K562 (cell line): ENCODE results near the gene TBC1D9. TPM values are rescaled to one million over a fixed set of nuclear protein-coding genes. Genes with fewer than 3 reads are reported as not detected.

Experiments used
- ATAC-seq: fragments of 200-7000 bp; cut with Tn5 transposase; 3 replicates; pipeline ENCODE4 v1.9.1; 2020; ENCODE audit warnings: moderate library complexity
- BruUV-seq: library from RNA; stranded (reverse); fragments of 400-500 nt; replicated peaks from 2 replicates; lab custom pipeline; 2021; lab: Mats Ljungman, UMichigan
- CTCF ChIA-PET: fragments of 300-600 bp; formaldehyde crosslinking; extraction: SDS; loops from one replicate; lab custom pipeline; 2021; ENCODE audit warnings: low intra/inter-chr PET ratio; lab: Yijun Ruan, JAX
- POLR2A ChIA-PET: fragments of 300-600, 350-650 bp; sonication (Branson Sonifier 250); formaldehyde crosslinking; extraction: SDS; loops from one replicate; lab custom pipeline; 2021; ENCODE audit warnings: antibody characterized with exemption, inconsistent platforms; lab: Yijun Ruan, JAX
- DNase-seq, 4 experiments: peaks; one replicate each; pipeline versions ENCODE4 v3.0.0 to v3.0.0-alpha.2; 2011 to 2018; ENCODE audit warnings: low spot score in 3 of 4, mixed read lengths in 3 of 4; ENCODE audit errors: extremely low read depth in 1 of 4
- FAIRE-seq: peaks from 2 replicates; lab custom pipeline; 2011; peaks lifted over from hg19 to GRCh38; lab: Jason Lieb, UNC
- H2AFZ ChIP-seq: 2 replicates; pipeline ENCODE4 v1.6.0; 2011; ENCODE audit warnings: low read depth, low read length, control low read depth, inconsistent platforms
- H3K27ac ChIP-seq: fragments of 200-600 bp; 3 replicates; pipeline ENCODE4 v1.8.0; 2011; ENCODE audit warnings: low read depth, mild to moderate bottlenecking, control low read depth, inconsistent platforms, low read length, moderate library complexity, mixed read lengths; ENCODE audit errors: extremely low read depth
- H3K27me3 ChIP-seq, 2 experiments: fragments of 300-600 bp in 1 of 2; 2 replicates in 1 of 2; 3 replicates in 1 of 2; pipeline versions ENCODE4 v1.6.0 to v1.8.0; 2011; ENCODE audit warnings: inconsistent platforms in 2 of 2, low read length in 2 of 2, mild to moderate bottlenecking in 1 of 2, mixed read lengths in 1 of 2, moderate library complexity in 1 of 2; ENCODE audit not compliant: control insufficient read depth in 2 of 2, insufficient read depth in 2 of 2
- H3K36me3 ChIP-seq: fragments of 300-600 bp; 3 replicates; pipeline ENCODE4 v1.8.0; 2011; ENCODE audit warnings: mild to moderate bottlenecking, low read length, inconsistent platforms; ENCODE audit not compliant: control insufficient read depth, insufficient read depth
- H3K4me1 ChIP-seq, 2 experiments: fragments of 200-600 bp in 1 of 2; replicated peaks in 1 of 2; 2 replicates in 1 of 2; 3 replicates in 1 of 2; pipeline versions ENCODE4 v1.5.1 to v1.8.0; 2011; ENCODE audit warnings: inconsistent platforms in 2 of 2, low read length in 2 of 2, mild to moderate bottlenecking in 1 of 2, mixed read lengths in 1 of 2, moderate library complexity in 1 of 2; ENCODE audit not compliant: control insufficient read depth in 2 of 2, insufficient read depth in 2 of 2
- H3K4me2 ChIP-seq: 2 replicates; pipeline ENCODE4 v1.6.1; 2011; ENCODE audit warnings: low read length, control low read depth, inconsistent platforms, mixed read lengths; ENCODE audit not compliant: insufficient read depth
- H3K4me3 ChIP-seq: fragments of 200-600 bp; sonication (generic), shearing (Covaris generic); 2 replicates; pipeline ENCODE4 v1.5.1; 2016; ENCODE audit warnings: control low read depth, inconsistent platforms
- H3K79me2 ChIP-seq: fragments of 200-600 bp; 3 replicates; pipeline ENCODE4 v1.8.0; 2011; ENCODE audit warnings: low read length, inconsistent platforms; ENCODE audit not compliant: control insufficient read depth, insufficient read depth
- H3K9ac ChIP-seq, 2 experiments: 2 replicates each; pipeline versions ENCODE4 v1.6.0 to v1.6.1; 2011; ENCODE audit warnings: low read depth in 2 of 2, low read length in 2 of 2, control low read depth in 1 of 2, inconsistent platforms in 1 of 2, mild to moderate bottlenecking in 1 of 2, mixed read lengths in 1 of 2; ENCODE audit not compliant: insufficient read depth in 1 of 2
- H3K9me1 ChIP-seq: one replicate; pipeline ENCODE4 v1.6.0; 2011; ENCODE audit warnings: inconsistent platforms, mild to moderate bottlenecking, low read length, moderate library complexity; ENCODE audit not compliant: control insufficient read depth, insufficient read depth
- H3K9me3 ChIP-seq: replicated peaks from 2 replicates; pipeline ENCODE4 v1.5.1; 2011; ENCODE audit warnings: low read depth, low read length, inconsistent platforms; ENCODE audit not compliant: control insufficient read depth, insufficient read depth
- H4K20me1 ChIP-seq: replicated peaks from 2 replicates; pipeline ENCODE4 v1.6.1; 2011; ENCODE audit warnings: low read length, inconsistent platforms, mixed read lengths; ENCODE audit not compliant: control insufficient read depth, insufficient read depth
- BACH1 ChIP-seq: fragments of 200-800 bp; sonication (Bioruptor generic); IDR thresholded peaks from 2 replicates; pipeline ENCODE4 v1.6.1; 2016; ENCODE audit warnings: missing genetic modification characterization, missing compliant biosample characterization
- CAMTA2 ChIP-seq: fragments of 250-450 bp; sonication (Bioruptor Pico); conservative IDR thresholded peaks from 2 replicates; pipeline ENCODE4 v1.5.1; 2022
- GABPB1 ChIP-seq: sonication (generic); formaldehyde crosslinking; IDR thresholded peaks from 2 replicates; pipeline ENCODE4 v1.8.0; 2022; ENCODE audit warnings: mild to moderate bottlenecking, missing genetic modification reagents
- MYC ChIP-seq, 2 experiments: fragments of 250-450 bp in 1 of 2; sonication (Bioruptor Pico) in 1 of 2; IDR thresholded peaks; 2 replicates each; pipeline versions ENCODE4 v1.5.1 to v1.6.1; 2012 to 2021; ENCODE audit warnings: low read depth in 2 of 2, borderline replicate concordance in 1 of 2, improper control_type of control experiment in 1 of 2, low read length in 1 of 2, mild to moderate bottlenecking in 1 of 2, moderate library complexity in 1 of 2
- NBN ChIP-seq: fragments of 450-650 bp; IDR thresholded peaks from 2 replicates; pipeline ENCODE4 v1.6.1; 2016; ENCODE audit warnings: low read depth, mild to moderate bottlenecking
- ZNF165 ChIP-seq: fragments of 250-450 bp; sonication (Bioruptor Pico); IDR thresholded peaks from 2 replicates; pipeline ENCODE4 v1.4.0; 2020; ENCODE audit warnings: borderline replicate concordance
- WGBS: fragments of 100-300 bp; shearing (Covaris generic); methylation state at CpG from one replicate; pipeline ENCODE4 v1.1.6; 2016; ENCODE audit warnings: low coverage, mixed read lengths; ENCODE audit not compliant: insufficient coverage; ENCODE audit errors: missing lambda C conversion rate; 5-methylcytosine and 5-hydroxymethylcytosine counted together
- in situ Hi-C: fragments of 300-500 bp; cut with MboI; formaldehyde crosslinking; loops from 4 replicates; pipeline ENCODE4 v1.15.0; 2018; ENCODE audit warnings: inconsistent platforms, mixed read lengths
- intact Hi-C: fragments of 100-400 bp; cut with micrococcal nuclease; formaldehyde crosslinking; loops from 2 replicates; pipeline ENCODE4 v1.14.2; 2022
- polyA plus RNA-seq, 8 experiments: library from polyadenylated mRNA; depleted of rRNA in 4 of 8; stranded (reverse) in 5 of 8; unstranded in 3 of 8; fragments of >200 nt; fragmentation: Nextera tagmentation in 2 of 8; fragmentation: Illumina TruSeq in 1 of 8; extraction: Ambion mirVana in 2 of 8; extraction: Trizol in 1 of 8; gene quantifications; 2 replicates each; pipeline versions ENCODE4 v1.2.1 to v1.2.3, GENCODE V29; 2011 to 2014; ENCODE audit warnings: inconsistent platforms in 1 of 8, missing spikeins in 1 of 8
- total RNA-seq, 7 experiments: library from RNA; depleted of rRNA in 6 of 7; stranded (reverse); fragments of >200 nt in 6 of 7; fragmentation: Illumina TruSeq in 2 of 7; extraction: Trizol in 2 of 7; gene quantifications; 2 replicates each; pipeline versions ENCODE4 v1.2.1 to v1.2.3, GENCODE V29; 2011 to 2021; ENCODE audit warnings: low replicate concordance in 1 of 7
- TF ChIP-seq, protein P1 (sequence below), 3 experiments: IDR thresholded peaks in 2 of 3; conservative IDR thresholded peaks in 1 of 3; 2 replicates each; pipeline ENCODE4 v1.5.1; 2011 to 2012; ENCODE audit warnings: low read length in 3 of 3, mild to moderate bottlenecking in 3 of 3, control low read depth in 2 of 3, improper control_type of control experiment in 1 of 3, inconsistent platforms in 1 of 3, low read depth in 1 of 3, mixed read lengths in 1 of 3, moderate library complexity in 1 of 3; ENCODE audit not compliant: insufficient read depth in 2 of 3
- TF ChIP-seq, protein P2 (sequence below): sonication (generic); formaldehyde crosslinking; IDR thresholded peaks from 2 replicates; pipeline ENCODE4 v1.8.1; 2023; ENCODE audit warnings: mild to moderate bottlenecking, missing genetic modification reagents

Gene TBC1D9
- total and polyA plus RNA-seq, 9 of the 15 experiments (the other 6 are each of a cell fraction or from before 2014, with no cell fraction given), result 0.13 TPM; not detected in 8

GRCh38 chr4:140736669-140737343 lies 19.4 kb downstream of the TBC1D9 start:
- FAIRE-seq, result no peak
- no peaks in the 10 kb centered on the region for H3K9me3 ChIP-seq
- H2AFZ ChIP-seq, result no peak overlapping the region
- no peak overlapping the region for H3K9ac ChIP-seq
- no peak overlapping the region for H3K4me2 ChIP-seq
- no peaks in the 10 kb centered on the region for H3K79me2 ChIP-seq
- H3K36me3 ChIP-seq, result no peaks in the 10 kb centered on the region
- in situ Hi-C loops, result no loop called here
- no peak overlapping the region for H3K27ac ChIP-seq
- no peaks in the 10 kb centered on the region for H3K4me1 ChIP-seq
- POLR2A ChIA-PET, result no interaction called here
- no TSS peak for BruUV-seq
- no peaks in the 10 kb centered on the region for H3K9me1 ChIP-seq
- no peak overlapping the region for H3K4me3 ChIP-seq
- intact Hi-C loops, result no loop called here
- CTCF ChIA-PET, result no interaction called here
- no peak for ATAC-seq
- no peaks in the 10 kb centered on the region for H4K20me1 ChIP-seq
- TF ChIP-seq NBN (no peak), BACH1 (tag) (no peak), CAMTA2 (no peak), GABPB1 (CRISPR knock-in tag) (no peak), MYC (IDR thresholded peaks at IDR 0.05; ENCODE audit: low read depth, low read length) (no peak), MYC (CRISPR knock-in tag; IDR thresholded peaks at IDR 0.05; ENCODE audit: borderline replicate concordance, low read depth) (no peak), ZNF165 (CRISPR knock-in tag) (no peak)
- TF ChIP-seq, protein P1, sequence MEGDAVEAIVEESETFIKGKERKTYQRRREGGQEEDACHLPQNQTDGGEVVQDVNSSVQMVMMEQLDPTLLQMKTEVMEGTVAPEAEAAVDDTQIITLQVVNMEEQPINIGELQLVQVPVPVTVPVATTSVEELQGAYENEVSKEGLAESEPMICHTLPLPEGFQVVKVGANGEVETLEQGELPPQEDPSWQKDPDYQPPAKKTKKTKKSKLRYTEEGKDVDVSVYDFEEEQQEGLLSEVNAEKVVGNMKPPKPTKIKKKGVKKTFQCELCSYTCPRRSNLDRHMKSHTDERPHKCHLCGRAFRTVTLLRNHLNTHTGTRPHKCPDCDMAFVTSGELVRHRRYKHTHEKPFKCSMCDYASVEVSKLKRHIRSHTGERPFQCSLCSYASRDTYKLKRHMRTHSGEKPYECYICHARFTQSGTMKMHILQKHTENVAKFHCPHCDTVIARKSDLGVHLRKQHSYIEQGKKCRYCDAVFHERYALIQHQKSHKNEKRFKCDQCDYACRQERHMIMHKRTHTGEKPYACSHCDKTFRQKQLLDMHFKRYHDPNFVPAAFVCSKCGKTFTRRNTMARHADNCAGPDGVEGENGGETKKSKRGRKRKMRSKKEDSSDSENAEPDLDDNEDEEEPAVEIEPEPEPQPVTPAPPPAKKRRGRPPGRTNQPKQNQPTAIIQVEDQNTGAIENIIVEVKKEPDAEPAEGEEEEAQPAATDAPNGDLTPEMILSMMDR (IDR thresholded peaks at IDR 0.05 in 2 of 3, conservative IDR thresholded peaks at IDR 0.05 in 1 of 3; ENCODE audit: insufficient read depth in 2 of 3, low read depth in 1 of 3, low read length in 3 of 3), result no peak
- TF ChIP-seq, protein P2, sequence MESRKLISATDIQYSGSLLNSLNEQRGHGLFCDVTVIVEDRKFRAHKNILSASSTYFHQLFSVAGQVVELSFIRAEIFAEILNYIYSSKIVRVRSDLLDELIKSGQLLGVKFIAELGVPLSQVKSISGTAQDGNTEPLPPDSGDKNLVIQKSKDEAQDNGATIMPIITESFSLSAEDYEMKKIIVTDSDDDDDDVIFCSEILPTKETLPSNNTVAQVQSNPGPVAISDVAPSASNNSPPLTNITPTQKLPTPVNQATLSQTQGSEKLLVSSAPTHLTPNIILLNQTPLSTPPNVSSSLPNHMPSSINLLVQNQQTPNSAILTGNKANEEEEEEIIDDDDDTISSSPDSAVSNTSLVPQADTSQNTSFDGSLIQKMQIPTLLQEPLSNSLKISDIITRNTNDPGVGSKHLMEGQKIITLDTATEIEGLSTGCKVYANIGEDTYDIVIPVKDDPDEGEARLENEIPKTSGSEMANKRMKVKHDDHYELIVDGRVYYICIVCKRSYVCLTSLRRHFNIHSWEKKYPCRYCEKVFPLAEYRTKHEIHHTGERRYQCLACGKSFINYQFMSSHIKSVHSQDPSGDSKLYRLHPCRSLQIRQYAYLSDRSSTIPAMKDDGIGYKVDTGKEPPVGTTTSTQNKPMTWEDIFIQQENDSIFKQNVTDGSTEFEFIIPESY (CRISPR knock-in tag), result no peak
- H3K27me3 ChIP-seq, result no peaks in the 10 kb centered on the region
- DNase-seq, result no peak
- WGBS, result 5% methylated on average over 5 of the region's 6 CpGs
